ENCODE results near the gene ITPR1.

- TF ChIP-seq SMC3 (IDR thresholded peaks at IDR 0.05; ENCODE audit: low read depth, low read length), result no peak
- TF ChIP-seq POLR2A (IDR thresholded peaks at IDR 0.05; ENCODE audit: low read depth, low read length), result no peak
- TF ChIP-seq BHLHE40 (IDR thresholded peaks at IDR 0.05; ENCODE audit: low read depth, low read length), result no peak
- no peak for TF ChIP-seq RCOR1 (IDR thresholded peaks at IDR 0.05; ENCODE audit: insufficient replicate concordance, low read length)
- TF ChIP-seq CTCF (conservative IDR thresholded peaks at IDR 0.05; ENCODE audit: low read depth, low read length), result no peak
- no peak for TF ChIP-seq MAFK (IDR thresholded peaks at IDR 0.05; ENCODE audit: low read depth, low read length)
Measured at GRCh38 chr3:4581124-4581424, 87.9 kb downstream of the ITPR1 start.
